CD14-positive monocyte (primary cell): ENCODE measurements around the gene CAMSAP3. TPM values are rescaled to one million over a fixed set of nuclear protein-coding genes. Genes with fewer than 3 reads are reported as not detected.

Experiments
- DNase-seq, 3 donors: peaks; one replicate each; pipeline ENCODE4 v3.0.0-alpha.2; 2011 to 2022
- H2AFZ ChIP-seq: 2 replicates; pipeline ENCODE4 v1.6.0; 2012; ENCODE audit warnings: mild to moderate bottlenecking, low read depth, low read length, inconsistent platforms; ENCODE audit not compliant: insufficient read depth, poor library complexity, severe bottlenecking
- H3K27ac ChIP-seq, 2 donors: 1 replicate in 1 of 2; 2 replicates in 1 of 2; pipeline ENCODE4 v1.5.1; 2012 to 2013; ENCODE audit warnings: low read length in 2 of 2, control low read depth in 1 of 2, inconsistent platforms in 1 of 2, low read depth in 1 of 2, mild to moderate bottlenecking in 1 of 2
- H3K27me3 ChIP-seq, 2 donors: one replicate each; pipeline versions ENCODE4 v1.6.0 to v1.6.1; 2011 to 2013; ENCODE audit warnings: low read length in 2 of 2; ENCODE audit not compliant: control insufficient read depth in 2 of 2, insufficient read depth in 2 of 2
- H3K36me3 ChIP-seq, 2 donors: replicated peaks in 1 of 2; 1 replicate in 1 of 2; 2 replicates in 1 of 2; pipeline versions ENCODE4 v1.5.1 to v1.6.1; 2012 to 2013; ENCODE audit warnings: low read length in 2 of 2, control low read depth in 1 of 2, inconsistent platforms in 1 of 2, mild to moderate bottlenecking in 1 of 2; ENCODE audit not compliant: insufficient read depth in 2 of 2, control insufficient read depth in 1 of 2
- H3K4me1 ChIP-seq, 2 donors: 1 replicate in 1 of 2; 2 replicates in 1 of 2; pipeline versions ENCODE4 v1.5.1 to v1.6.1; 2012 to 2013; ENCODE audit warnings: low read length in 2 of 2, control low read depth in 1 of 2, inconsistent platforms in 1 of 2, mild to moderate bottlenecking in 1 of 2, moderate library complexity in 1 of 2; ENCODE audit not compliant: insufficient read depth in 2 of 2, control insufficient read depth in 1 of 2
- H3K4me2 ChIP-seq: replicated peaks from 2 replicates; pipeline ENCODE3; 2012; ENCODE audit warnings: low read length, moderate library complexity, mild to moderate bottlenecking; ENCODE audit not compliant: poor library complexity, severe bottlenecking; ENCODE audit errors: extremely low read depth
- H3K4me3 ChIP-seq, 3 experiments: fragments of 200-600 bp in 1 of 3; sonication (generic) in 1 of 3; replicated peaks in 1 of 3; 1 replicate in 2 of 3; 2 replicates in 1 of 3; pipeline ENCODE4 v1.5.1; 2011 to 2013; ENCODE audit warnings: low read length in 3 of 3, mild to moderate bottlenecking in 3 of 3, control low read depth in 2 of 3, low read depth in 2 of 3, inconsistent platforms in 1 of 3, moderate library complexity in 1 of 3
- H3K79me2 ChIP-seq: 2 replicates; pipeline ENCODE4 v1.6.0; 2012; ENCODE audit warnings: mild to moderate bottlenecking, control low read depth, inconsistent platforms, low read length, moderate library complexity; ENCODE audit not compliant: insufficient read depth
- H3K9ac ChIP-seq: 2 replicates; pipeline ENCODE4 v1.6.0; 2017; ENCODE audit warnings: low read length, mild to moderate bottlenecking; ENCODE audit not compliant: insufficient read depth, poor library complexity, severe bottlenecking
- H3K9me3 ChIP-seq, 2 donors: replicated peaks in 1 of 2; 1 replicate in 1 of 2; 2 replicates in 1 of 2; pipeline versions ENCODE4 v1.5.1 to v1.6.1; 2012 to 2013; ENCODE audit warnings: low read length in 2 of 2, control low read depth in 1 of 2; ENCODE audit not compliant: control insufficient read depth in 1 of 2, insufficient read depth in 1 of 2
- H4K20me1 ChIP-seq: 2 replicates; pipeline ENCODE4 v1.6.0; 2012; ENCODE audit warnings: mild to moderate bottlenecking, low read length, control low read depth, moderate library complexity; ENCODE audit not compliant: insufficient read depth
- H3K27ac Mint-ChIP-seq, 7 donors: one replicate each; pipeline ENCODE4 v1.8.0; 2020; ENCODE audit warnings: mild to moderate bottlenecking in 7 of 7, mixed read lengths in 7 of 7, moderate library complexity in 6 of 7, inconsistent platforms in 2 of 7
- H3K27me3 Mint-ChIP-seq, 3 donors: one replicate each; pipeline ENCODE4 v1.8.0; 2021 to 2022; ENCODE audit warnings: low read depth in 3 of 3, mild to moderate bottlenecking in 3 of 3, mixed read lengths in 3 of 3, moderate library complexity in 3 of 3, inconsistent platforms in 1 of 3
- H3K36me3 Mint-ChIP-seq, 2 donors: one replicate each; pipeline ENCODE4 v1.8.0; 2020; ENCODE audit warnings: mixed read lengths in 2 of 2, inconsistent platforms in 1 of 2, mild to moderate bottlenecking in 1 of 2
- H3K4me1 Mint-ChIP-seq: one replicate; pipeline ENCODE4 v1.8.0; 2020; ENCODE audit warnings: mild to moderate bottlenecking, mixed read lengths
- H3K4me3 Mint-ChIP-seq, 2 donors: one replicate each; pipeline ENCODE4 v1.8.0; 2020; ENCODE audit warnings: mild to moderate bottlenecking in 2 of 2, mixed read lengths in 2 of 2, moderate library complexity in 1 of 2
- H3K9me3 Mint-ChIP-seq, 7 donors: one replicate each; pipeline ENCODE4 v1.8.0; 2020 to 2022; ENCODE audit warnings: mixed read lengths in 7 of 7, mild to moderate bottlenecking in 6 of 7, moderate library complexity in 6 of 7, inconsistent platforms in 2 of 7
- CTCF ChIP-seq: fragments of 200-600 bp; IDR thresholded peaks from one replicate; pipeline ENCODE4 v1.8.0; 2022; ENCODE audit warnings: antibody characterized with exemption, mild to moderate bottlenecking
- WGBS: methylation state at CpG from one replicate; pipeline ENCODE4 v1.1.5; 2013; ENCODE audit warnings: missing lambda C conversion rate; ENCODE audit not compliant: insufficient coverage; 5-methylcytosine and 5-hydroxymethylcytosine counted together
- intact Hi-C, 2 donors: fragments of 100-400 bp; cut with micrococcal nuclease; formaldehyde crosslinking; loops; one replicate each; pipeline versions ENCODE4 v1.15.0 to v1.15.1; 2023
- polyA plus RNA-seq, 3 donors: library from polyadenylated mRNA; depleted of rRNA in 1 of 3; unstranded in 2 of 3; stranded (reverse) in 1 of 3; fragments of 300-500 nt in 2 of 3; fragments of >200 nt in 1 of 3; fragmentation: Illumina TruSeq in 2 of 3; gene quantifications; 1 replicate in 2 of 3; 2 replicates in 1 of 3; pipeline ENCODE4 v1.2.3, GENCODE V29; 2012 to 2021

The CAMSAP3 gene
- polyA plus RNA-seq, 3 donors: 0.05 TPM; not detected in 2

- no peak overlapping the region for H3K27ac ChIP-seq
- no peak overlapping the region for H3K4me3 ChIP-seq
- no peak for TF ChIP-seq CTCF
- peaks cover 2% of the 10 kb centered on the region in 3 donors for H3K27me3 Mint-ChIP-seq
- DNase-seq: no peak
- H3K27me3 ChIP-seq: no peaks in the 10 kb centered on the region
- H3K9me3 ChIP-seq: no peaks in the 10 kb centered on the region
- peaks cover 39 to 47% of the 10 kb centered on the region in 2 donors for H3K36me3 Mint-ChIP-seq
- H3K9me3 Mint-ChIP-seq: peaks cover 0 to 7% (median 0%) of the 10 kb centered on the region in 7 donors
- peaks cover 30 to 41% of the 10 kb centered on the region in 2 donors for H3K36me3 ChIP-seq
- H3K4me3 Mint-ChIP-seq: no peak overlapping the region
- no peak overlapping the region for H3K4me2 ChIP-seq
- peaks cover 0 to 14% of the 10 kb centered on the region in 2 donors for H3K4me1 ChIP-seq
- no peak overlapping the region for H2AFZ ChIP-seq
- no peaks in the 10 kb centered on the region for H4K20me1 ChIP-seq
- 98% methylated on average over 5 of the region's 12 CpGs for WGBS
- H3K4me1 Mint-ChIP-seq: peaks cover 17% of the 10 kb centered on the region
- no peaks in the 10 kb centered on the region for H3K79me2 ChIP-seq
- H3K27ac Mint-ChIP-seq: peak overlapping the region in 2 of 7 donors; percentile 41 to 51
- H3K9ac ChIP-seq: no peak overlapping the region
- intact Hi-C loops: no loop called here
Observed at GRCh38 chr19:7617172-7617571, 21.5 kb downstream of the CAMSAP3 start.

GRCh38 chr19:7617735-7618134, 22.1 kb downstream of the CAMSAP3 start:
- intact Hi-C loops: no loop called here
- no peak overlapping the region for H3K4me2 ChIP-seq
- H3K4me1 ChIP-seq: peaks cover 0 to 14% of the 10 kb centered on the region in 2 donors
- no peak overlapping the region for H3K27ac ChIP-seq
- DNase-seq: no peak
- H2AFZ ChIP-seq: no peak overlapping the region
- no peaks in the 10 kb centered on the region for H3K27me3 ChIP-seq
- no peak overlapping the region for H3K4me3 ChIP-seq
- H3K79me2 ChIP-seq: no peaks in the 10 kb centered on the region
- no peaks in the 10 kb centered on the region for H3K9me3 ChIP-seq
- no peak overlapping the region for H3K9ac ChIP-seq
- H3K36me3 Mint-ChIP-seq: peaks cover 44 to 52% of the 10 kb centered on the region in 2 donors
- H3K27me3 Mint-ChIP-seq: peaks cover 2% of the 10 kb centered on the region in 3 donors
- WGBS: 70% methylated on average over 28 of the region's 28 CpGs
- peak overlapping the region in 3 of 7 donors; percentile 50 to 81 (median 62) for H3K27ac Mint-ChIP-seq
- H3K4me3 Mint-ChIP-seq: no peak overlapping the region
- no peaks in the 10 kb centered on the region for H4K20me1 ChIP-seq
- H3K36me3 ChIP-seq: peaks cover 35 to 46% of the 10 kb centered on the region in 2 donors
- peaks cover 17% of the 10 kb centered on the region for H3K4me1 Mint-ChIP-seq
- peaks cover 0 to 7% (median 0%) of the 10 kb centered on the region in 7 donors for H3K9me3 Mint-ChIP-seq
- no peak for TF ChIP-seq CTCF
